Large intestine (tissue), 3 donors: ENCODE measurements around the gene MYDGF. TPM values are rescaled to one million over a fixed set of nuclear protein-coding genes. Genes with fewer than 3 reads are reported as not detected.

Source experiments
- DNase-seq, 2 donors: peaks; one replicate each; pipeline versions ENCODE4 v3.0.0 to v3.0.0-alpha.2; 2013
- H3K27ac ChIP-seq: one replicate; pipeline ENCODE4 v1.5.1; 2013; ENCODE audit warnings: low read length
- H3K27me3 ChIP-seq: 2 replicates; pipeline ENCODE4 v1.6.1; 2013; ENCODE audit warnings: low read length; ENCODE audit not compliant: control insufficient read depth, insufficient read depth
- H3K36me3 ChIP-seq: 2 replicates; pipeline ENCODE4 v1.6.1; 2013; ENCODE audit warnings: low read length; ENCODE audit not compliant: control insufficient read depth, insufficient read depth
- H3K4me1 ChIP-seq: one replicate; pipeline ENCODE4 v1.6.1; 2013; ENCODE audit warnings: low read length; ENCODE audit not compliant: control insufficient read depth, insufficient read depth
- H3K4me3 ChIP-seq: one replicate; pipeline ENCODE4 v1.5.1; 2013; ENCODE audit warnings: low read length
- H3K9me3 ChIP-seq: one replicate; pipeline ENCODE4 v1.6.1; 2013; ENCODE audit warnings: mild to moderate bottlenecking, low read depth, low read length, moderate library complexity; ENCODE audit not compliant: control insufficient read depth
- WGBS: methylation state at CpG from one replicate; pipeline ENCODE4 v1.1.5; 2013; ENCODE audit warnings: low lambda C conversion rate; ENCODE audit not compliant: insufficient coverage; 5-methylcytosine and 5-hydroxymethylcytosine counted together
- polyA plus RNA-seq: library from polyadenylated mRNA; unstranded; fragments of 120-200 nt; gene quantifications from one replicate; pipeline ENCODE4 v1.2.1, GENCODE V29; 2013

MYDGF gene
- polyA plus RNA-seq, 1 donor = 103 TPM

DNA sequence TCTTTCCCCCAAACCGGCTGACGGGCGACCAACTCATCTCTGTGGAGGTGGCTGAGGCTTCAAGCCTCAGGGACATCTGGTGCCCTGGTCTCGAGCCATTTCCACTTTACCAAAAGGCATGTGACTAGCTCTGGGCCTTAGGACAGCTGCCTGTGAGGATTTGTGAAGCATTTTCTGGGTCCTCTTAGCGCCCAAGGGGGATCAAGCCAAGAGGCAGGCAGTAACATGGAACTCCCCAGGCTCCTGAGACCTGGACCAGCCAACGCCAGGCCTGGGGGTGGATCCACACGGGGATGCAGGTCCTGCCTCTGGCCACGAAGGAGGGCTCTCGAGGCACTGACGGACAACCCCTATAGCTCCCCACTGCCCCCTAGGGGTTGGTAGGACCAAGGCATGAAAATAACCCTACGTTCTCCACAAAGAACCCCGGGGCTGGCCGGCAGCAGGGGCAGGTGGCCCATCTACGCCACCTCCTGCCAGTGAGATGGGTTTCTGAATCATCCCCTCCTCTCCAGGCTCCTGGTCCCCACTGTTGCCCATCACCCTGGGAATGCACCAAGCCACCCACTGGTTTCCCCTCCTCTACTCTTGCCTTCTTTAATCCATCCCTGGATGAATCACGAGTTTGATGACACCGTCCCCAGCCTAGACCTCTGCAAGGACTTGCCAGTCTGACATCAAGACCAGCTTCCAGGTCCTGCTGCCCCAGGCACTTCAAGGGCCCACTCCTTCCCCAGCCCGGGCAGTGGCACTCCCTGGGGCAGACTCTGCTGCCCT, 7.0 kb upstream of the MYDGF start:
- peak; percentile 21 to 38 for DNase-seq
- Histone ChIP-seq H3K27ac (no peak overlapping the region), H3K9me3 (no peaks in the 10 kb centered on the region), H3K4me3 (no peak overlapping the region), H3K4me1 (no peaks in the 10 kb centered on the region), H3K27me3 (no peaks in the 10 kb centered on the region), H3K36me3 (peaks cover 34% of the 10 kb centered on the region)
- WGBS = no CpG with 5 or more reads among the region's 17 CpGs

DNA sequence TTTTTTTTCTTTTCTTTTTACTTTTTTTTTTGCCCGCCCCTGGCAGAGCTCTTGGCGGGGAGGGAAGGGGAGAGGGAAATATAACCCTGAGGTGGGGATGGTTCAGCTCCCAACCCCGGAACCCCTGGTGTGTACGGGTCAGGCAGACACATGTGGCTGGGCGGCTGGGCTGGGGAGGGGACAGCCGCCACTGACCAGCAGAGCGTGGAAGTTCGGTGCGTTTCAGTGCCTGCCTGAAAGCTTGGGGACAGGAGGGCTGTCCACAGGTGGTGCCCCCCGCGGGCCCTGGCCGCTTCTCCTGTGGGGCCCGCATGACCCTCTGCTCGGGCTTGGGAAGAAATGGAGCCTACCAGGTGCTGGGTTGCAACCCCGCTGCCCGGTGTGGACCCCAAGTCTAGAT, 5.2 kb upstream of the MYDGF start:
- Histone ChIP-seq H3K4me3 (no peak overlapping the region), H3K36me3 (peaks cover 26% of the 10 kb centered on the region), H3K9me3 (no peaks in the 10 kb centered on the region), H3K4me1 (no peaks in the 10 kb centered on the region), H3K27me3 (no peaks in the 10 kb centered on the region), H3K27ac (no peak overlapping the region)
- no CpG with 5 or more reads among the region's 16 CpGs for WGBS
- DNase-seq = no peak

DNA sequence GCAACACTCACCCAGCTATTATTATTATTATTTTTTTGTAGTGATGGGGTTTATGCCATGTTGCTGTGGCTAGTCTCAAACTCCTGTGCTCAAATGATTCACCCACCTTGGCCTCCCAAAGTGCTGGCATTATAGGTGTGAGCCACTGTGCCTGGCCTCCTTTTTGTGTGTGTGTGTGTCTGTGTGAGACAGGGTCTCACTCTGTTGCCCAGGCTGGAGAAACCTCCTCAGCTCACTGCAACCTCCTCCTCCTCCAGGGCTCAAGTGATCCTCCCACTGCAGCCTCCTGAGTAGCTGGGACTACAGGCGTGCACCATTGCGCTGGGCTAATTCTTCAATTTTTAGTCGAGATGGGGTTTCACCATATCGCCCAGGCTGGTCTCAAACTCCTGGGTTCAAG, 3.6 kb upstream of the MYDGF start:
- WGBS = no CpG with 5 or more reads among the region's 4 CpGs
- Histone ChIP-seq H3K9me3 (no peaks in the 10 kb centered on the region), H3K4me1 (peaks cover 3% of the 10 kb centered on the region), H3K36me3 (peaks cover 18% of the 10 kb centered on the region), H3K27me3 (no peaks in the 10 kb centered on the region), H3K27ac (no peak overlapping the region), H3K4me3 (no peak overlapping the region)
- no peak for DNase-seq

DNA sequence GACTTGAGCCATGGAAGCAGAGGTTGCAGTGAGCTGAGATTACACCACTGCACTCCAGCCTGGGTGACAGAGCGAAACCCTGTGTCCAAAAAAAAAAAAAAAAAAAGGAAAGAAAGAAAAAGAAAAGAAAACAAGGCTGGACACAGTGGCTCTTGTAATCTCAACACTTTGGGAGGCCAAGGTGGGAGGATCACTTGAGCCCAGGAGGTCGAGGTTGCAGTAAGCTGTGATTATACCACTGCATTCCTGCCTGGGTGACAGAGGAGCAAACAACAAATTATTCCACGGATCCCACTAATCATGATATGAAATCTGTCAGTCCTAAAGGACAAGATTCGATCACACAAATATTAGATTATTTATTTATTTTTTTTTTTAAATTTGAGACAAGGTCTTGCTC, 3.1 kb upstream of the MYDGF start:
- 100% methylated on average over 1 of the region's 4 CpGs for WGBS
- no peak for DNase-seq
- Histone ChIP-seq H3K4me3 (no peak overlapping the region), H3K27me3 (no peaks in the 10 kb centered on the region), H3K27ac (no peak overlapping the region), H3K9me3 (no peaks in the 10 kb centered on the region), H3K36me3 (peaks cover 18% of the 10 kb centered on the region), H3K4me1 (peaks cover 3% of the 10 kb centered on the region)

DNA sequence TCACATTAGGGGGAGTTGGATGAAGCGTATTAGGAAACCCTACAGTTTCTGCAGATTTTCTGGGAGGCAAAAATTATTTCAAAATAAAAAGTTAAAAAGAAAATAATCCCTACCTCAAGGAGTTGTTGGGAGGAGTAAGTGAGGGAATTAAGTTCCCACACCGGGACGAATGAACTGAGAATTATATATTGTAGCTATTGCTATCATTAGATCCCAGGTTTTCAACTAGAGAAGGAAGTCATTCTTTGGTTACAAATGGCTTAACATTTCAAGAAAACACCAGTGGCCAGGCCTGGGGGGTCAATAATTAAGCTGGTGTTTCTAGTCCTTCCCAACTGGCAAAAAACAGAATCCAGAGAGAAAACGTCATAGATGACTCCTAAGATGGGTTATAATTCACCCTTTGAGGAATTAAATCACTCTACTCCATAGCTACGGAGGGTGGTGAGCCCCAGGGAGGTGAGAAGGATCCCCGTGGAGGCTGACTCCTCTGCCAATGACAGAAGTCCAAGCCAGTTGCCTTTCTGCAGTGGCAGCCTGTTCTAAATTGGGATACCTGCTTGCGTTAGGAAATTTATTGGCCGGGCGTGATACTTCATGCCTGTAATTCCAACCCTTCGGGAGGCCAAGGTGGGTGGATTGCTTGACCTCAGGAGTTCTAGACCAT, 1.2 kb upstream of the MYDGF start:
- H3K27ac ChIP-seq = no peak overlapping the region
- H3K4me1 ChIP-seq = peaks cover 3% of the 10 kb centered on the region
- no peak for DNase-seq
- no peaks in the 10 kb centered on the region for H3K9me3 ChIP-seq
- no peaks in the 10 kb centered on the region for H3K27me3 ChIP-seq
- peaks cover 27% of the 10 kb centered on the region for H3K36me3 ChIP-seq
- no peak overlapping the region for H3K4me3 ChIP-seq
- WGBS = 100% methylated on average over 2 of the region's 10 CpGs

DNA sequence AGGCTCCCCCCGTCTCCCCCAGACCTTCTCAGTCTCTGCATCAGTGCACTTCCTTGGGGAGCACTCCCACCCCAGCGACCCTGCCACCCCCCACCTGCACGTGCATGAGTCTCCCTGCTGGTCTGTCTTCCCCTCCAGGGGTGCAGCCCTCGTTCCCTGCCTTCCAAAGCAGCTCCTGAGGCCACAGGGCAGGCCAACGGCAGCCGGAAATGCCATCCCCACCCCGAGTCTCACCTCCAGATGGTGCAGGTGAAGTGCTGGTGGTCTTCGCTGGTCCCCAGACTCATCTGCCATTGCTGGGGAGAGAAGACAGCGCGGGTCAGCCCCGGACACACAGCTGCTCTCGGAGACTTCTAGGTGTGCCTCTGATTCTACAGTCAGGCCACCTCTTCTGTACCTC, 5.5 kb downstream of the MYDGF start:
- WGBS = no CpG with 5 or more reads among the region's 12 CpGs
- DNase-seq = no peak
- Histone ChIP-seq H3K27ac (no peak overlapping the region), H3K27me3 (no peaks in the 10 kb centered on the region), H3K36me3 (peaks cover 67% of the 10 kb centered on the region), H3K4me1 (peaks cover 3% of the 10 kb centered on the region), H3K4me3 (no peak overlapping the region), H3K9me3 (no peaks in the 10 kb centered on the region)

DNA sequence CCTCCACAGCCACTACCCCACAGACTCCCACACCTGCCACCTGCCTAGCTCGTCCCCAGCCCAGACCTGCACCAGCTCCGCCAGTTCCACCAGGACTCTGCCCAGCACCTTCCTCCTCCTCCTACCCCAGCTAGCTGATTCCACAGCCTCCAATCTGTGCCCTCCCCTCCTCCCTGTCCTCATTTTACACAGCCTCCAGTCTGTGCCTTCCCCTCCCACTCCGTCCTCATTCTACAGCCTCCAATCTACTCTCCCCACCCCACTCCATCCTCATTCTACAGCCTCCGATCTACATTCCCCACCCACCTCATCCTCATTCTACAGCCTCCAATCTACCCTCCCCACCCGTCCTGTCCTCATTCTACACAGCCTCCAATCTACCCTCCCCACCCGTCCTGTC, 7.3 kb downstream of the MYDGF start:
- H3K27ac ChIP-seq = no peak overlapping the region
- no peaks in the 10 kb centered on the region for H3K27me3 ChIP-seq
- H3K36me3 ChIP-seq = peaks cover 75% of the 10 kb centered on the region
- no peak overlapping the region for H3K4me3 ChIP-seq
- DNase-seq = no peak
- 100% methylated on average over 3 of the region's 6 CpGs for WGBS
- no peaks in the 10 kb centered on the region for H3K4me1 ChIP-seq
- peaks cover 6% of the 10 kb centered on the region for H3K9me3 ChIP-seq

DNA sequence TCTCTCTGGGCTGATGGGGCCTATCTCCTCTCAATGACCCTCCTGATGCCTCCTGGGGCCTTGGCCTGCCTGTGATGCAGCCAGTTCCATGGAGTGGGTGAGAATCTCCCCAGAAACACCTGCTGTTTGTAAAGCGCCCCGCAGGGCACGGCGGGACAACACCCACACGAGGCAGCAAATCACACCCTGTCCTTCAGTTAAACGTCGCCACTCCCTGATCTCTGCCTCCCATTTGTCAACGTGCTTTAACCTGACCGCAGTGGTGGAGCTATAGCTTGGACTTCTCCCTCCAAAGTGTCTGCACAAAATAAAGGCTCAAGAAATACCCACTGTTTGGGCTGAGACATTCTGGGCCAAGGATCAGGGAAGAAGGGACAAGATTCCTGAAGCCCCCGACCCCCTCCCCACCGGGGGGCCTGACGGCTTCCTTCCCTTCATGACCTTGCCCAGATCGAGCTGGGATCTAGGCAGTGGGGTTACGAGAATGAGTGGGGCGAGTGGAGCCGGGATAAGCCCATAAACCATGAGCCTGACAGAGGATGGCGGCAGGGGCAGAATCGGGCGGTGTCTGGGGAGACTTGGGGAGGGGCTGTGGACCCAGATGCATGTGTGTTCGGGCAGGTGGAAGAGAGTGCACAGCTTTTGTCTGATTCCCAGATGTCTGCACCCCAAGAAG, 8.0 kb downstream of the MYDGF start:
- no CpG with 5 or more reads among the region's 20 CpGs for WGBS
- Histone ChIP-seq H3K4me1 (no peaks in the 10 kb centered on the region), H3K27me3 (no peaks in the 10 kb centered on the region), H3K27ac (no peak overlapping the region), H3K9me3 (peaks cover 9% of the 10 kb centered on the region), H3K4me3 (no peak overlapping the region), H3K36me3 (peaks cover 78% of the 10 kb centered on the region)
- DNase-seq = no peak

DNA sequence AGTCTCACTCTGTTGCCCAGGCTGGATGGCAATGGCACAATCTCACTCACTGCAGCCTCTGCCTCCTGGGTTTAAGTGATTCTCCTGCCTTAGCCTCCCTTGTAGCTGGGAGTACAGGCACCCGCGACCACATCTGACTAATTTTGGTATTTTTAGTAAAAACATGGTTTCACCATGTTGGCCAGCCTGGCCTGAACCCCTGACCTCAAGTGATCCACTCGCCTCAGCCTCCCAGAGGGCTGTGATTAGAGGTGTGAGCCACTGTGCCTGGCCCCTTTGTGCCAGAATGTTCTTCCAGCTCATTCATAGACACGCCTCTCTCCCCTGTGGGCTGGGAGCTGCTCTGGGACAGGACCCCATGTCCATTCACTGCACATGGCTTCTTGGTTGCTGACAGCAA, 9.1 kb downstream of the MYDGF start:
- WGBS = no CpG with 5 or more reads among the region's 4 CpGs
- H3K4me3 ChIP-seq = no peak overlapping the region
- H3K36me3 ChIP-seq = peaks cover 83% of the 10 kb centered on the region
- H3K4me1 ChIP-seq = no peaks in the 10 kb centered on the region
- peaks cover 9% of the 10 kb centered on the region for H3K9me3 ChIP-seq
- H3K27ac ChIP-seq = no peak overlapping the region
- DNase-seq = no peak
- H3K27me3 ChIP-seq = no peaks in the 10 kb centered on the region

DNA sequence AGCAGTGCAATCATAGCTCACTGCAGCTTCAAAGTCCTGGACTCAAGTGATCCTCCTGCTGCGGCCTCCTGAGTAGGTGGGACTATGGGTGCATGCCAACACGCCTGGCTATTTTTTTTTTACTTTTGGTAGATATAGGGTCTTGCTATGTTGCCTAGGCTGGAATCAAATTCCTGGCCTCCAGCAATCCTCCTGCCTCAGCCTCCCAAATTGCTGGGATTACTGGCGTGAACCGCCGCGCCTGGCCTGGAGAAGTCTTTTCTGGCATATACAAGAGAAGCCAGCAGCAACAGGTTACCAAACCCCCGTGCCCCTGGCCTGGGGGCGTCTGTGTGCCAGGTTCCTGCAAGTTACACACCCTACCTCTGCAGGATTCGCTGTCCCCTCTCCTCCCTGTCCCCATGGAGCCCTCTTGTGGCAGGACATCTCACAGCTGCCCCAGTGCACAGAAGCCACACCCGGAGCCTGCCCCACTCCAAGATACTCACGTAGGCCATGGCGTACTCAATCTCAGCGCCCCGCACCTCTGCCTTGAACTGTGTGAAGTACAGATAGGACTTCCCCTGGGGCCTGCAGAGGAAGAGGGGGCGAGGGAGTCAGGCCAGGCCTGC, 9.9 kb downstream of the MYDGF start:
- peaks cover 82% of the 10 kb centered on the region for H3K36me3 ChIP-seq
- no CpG with 5 or more reads among the region's 15 CpGs for WGBS
- H3K9me3 ChIP-seq = peaks cover 9% of the 10 kb centered on the region
- H3K27ac ChIP-seq = no peak overlapping the region
- H3K4me3 ChIP-seq = no peak overlapping the region
- H3K4me1 ChIP-seq = no peaks in the 10 kb centered on the region
- no peak for DNase-seq
- H3K27me3 ChIP-seq = no peaks in the 10 kb centered on the region
